ENCODE data around the gene NBEA.
A peak's percentile ranks its signal among the peaks of the same experiment; 100 is the strongest.
"Not testable (repeated sequence)": the region's sequence is repeated elsewhere in the genome, so short reads cannot be mapped to it uniquely, and the experiment has no call there.

Gene NBEA

GRCh38 chr13:35093356-35093755 lies 151.3 kb downstream of the NBEA start:
- no peak for DNase-seq

DNA sequence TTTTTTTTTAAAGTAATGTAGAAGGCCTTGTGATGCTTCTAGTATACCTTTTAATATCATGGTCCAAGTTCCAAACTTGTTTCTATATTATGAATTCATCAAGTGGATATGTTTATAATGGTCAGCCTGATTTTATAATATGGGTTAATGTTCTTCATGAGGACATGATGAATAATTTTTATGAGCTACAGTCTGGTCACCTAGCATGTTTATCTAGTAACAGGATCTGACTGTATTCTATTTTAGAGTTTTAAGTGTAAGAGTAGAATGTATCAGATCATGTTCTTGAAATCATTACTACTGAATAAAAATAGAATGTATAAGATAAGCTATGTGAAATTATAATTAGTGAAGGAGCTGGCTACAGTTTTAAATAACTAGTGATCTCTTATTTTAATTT lies 164.7 kb downstream of the NBEA start:
- not testable (repeated sequence) for DNase-seq

- no peak for DNase-seq
These were observed 165.5 kb downstream of the NBEA start for GRCh38 chr13:35107535-35107934.

DNA sequence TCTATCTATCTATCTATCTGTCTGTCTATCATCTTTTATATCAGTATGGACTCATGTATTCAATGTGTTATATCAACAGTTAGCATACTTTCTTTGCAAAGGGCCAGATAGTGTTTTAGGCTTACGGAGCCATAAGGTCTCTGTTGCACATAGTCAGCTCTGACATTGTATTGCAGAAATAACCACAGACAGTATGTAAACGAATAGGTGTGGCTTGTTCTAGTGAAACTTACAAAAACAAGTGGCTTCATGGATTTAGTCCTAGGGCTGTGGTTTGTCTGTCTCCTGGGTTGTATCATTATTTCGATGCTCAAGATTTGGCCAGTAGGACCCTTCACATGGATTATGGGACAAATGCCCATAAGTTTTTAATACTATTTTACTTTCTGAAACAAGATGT lies 171.5 kb downstream of the NBEA start:
- DNase-seq, result not testable (repeated sequence)

- DNase-seq, result no peak
These were observed 185.4 kb downstream of the NBEA start for GRCh38 chr13:35127466-35127865.

- DNase-seq, result no peak
These were observed 187.4 kb downstream of the NBEA start for GRCh38 chr13:35129500-35129899.

DNA sequence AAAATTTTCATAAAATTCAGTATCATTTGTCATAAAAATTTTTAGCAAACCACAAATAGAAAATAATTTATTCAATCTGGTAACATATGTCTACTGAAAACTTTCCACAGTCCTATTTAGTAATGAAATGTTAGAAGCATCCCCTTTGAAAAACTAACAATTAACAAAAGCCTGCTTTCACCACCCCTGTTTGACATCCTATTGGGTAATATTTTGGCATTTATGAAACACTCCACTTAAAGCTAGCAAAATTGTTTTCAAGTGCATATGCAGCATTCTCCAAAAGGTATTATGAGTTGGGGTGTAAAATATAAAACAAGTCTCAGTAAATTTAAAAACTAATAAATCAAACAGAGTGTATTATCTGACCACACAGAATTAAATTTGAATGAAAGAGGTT lies 189.4 kb downstream of the NBEA start:
- DNase-seq, result no peak

GRCh38 chr13:35136585-35136984 lies 194.5 kb downstream of the NBEA start:
- DNase-seq, result no peak

GRCh38 chr13:35139591-35139990 lies 197.5 kb downstream of the NBEA start:
- DNase-seq, result no peak

- no peak for DNase-seq
These were observed 198.3 kb downstream of the NBEA start for GRCh38 chr13:35140321-35140720.

GRCh38 chr13:35140831-35141230 lies 198.8 kb downstream of the NBEA start:
- no peak for DNase-seq

GRCh38 chr13:35143123-35143522 lies 201.1 kb downstream of the NBEA start:
- DNase-seq, result no peak

DNA sequence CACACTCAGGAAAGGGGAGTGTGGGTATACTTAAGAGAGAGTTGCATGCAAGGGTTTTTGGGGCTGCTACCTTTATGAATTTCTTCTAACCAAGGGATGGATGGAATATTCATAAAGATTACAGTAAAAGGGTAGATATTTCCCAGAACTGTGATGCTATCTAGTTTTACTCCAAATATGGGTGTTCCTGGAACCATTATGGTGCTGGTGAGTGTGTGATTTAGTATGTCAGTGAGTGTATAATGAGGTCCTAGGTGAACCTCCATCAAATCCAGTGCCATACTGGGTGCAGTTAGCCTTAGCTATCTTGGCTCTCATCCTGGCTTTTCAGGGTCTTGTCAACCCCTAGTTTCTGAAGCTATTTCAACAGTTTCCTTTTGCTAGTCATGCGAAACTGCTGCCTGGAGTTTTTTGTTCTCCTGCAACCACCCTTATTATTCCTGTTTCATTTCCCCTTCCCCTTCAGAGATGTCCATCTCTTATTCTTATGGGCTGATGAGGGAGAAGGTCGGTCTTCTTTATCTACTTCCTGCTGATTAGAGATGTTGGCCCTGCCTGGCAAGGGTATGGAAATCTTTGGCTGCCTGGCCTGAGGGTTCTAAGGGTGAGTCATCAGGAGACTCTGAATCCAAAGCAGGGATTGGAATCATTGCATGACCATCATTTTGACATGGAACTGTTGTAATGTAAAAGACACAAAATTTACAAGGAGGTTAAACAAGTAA lies 202.3 kb downstream of the NBEA start:
- DNase-seq, result no peak

DNA sequence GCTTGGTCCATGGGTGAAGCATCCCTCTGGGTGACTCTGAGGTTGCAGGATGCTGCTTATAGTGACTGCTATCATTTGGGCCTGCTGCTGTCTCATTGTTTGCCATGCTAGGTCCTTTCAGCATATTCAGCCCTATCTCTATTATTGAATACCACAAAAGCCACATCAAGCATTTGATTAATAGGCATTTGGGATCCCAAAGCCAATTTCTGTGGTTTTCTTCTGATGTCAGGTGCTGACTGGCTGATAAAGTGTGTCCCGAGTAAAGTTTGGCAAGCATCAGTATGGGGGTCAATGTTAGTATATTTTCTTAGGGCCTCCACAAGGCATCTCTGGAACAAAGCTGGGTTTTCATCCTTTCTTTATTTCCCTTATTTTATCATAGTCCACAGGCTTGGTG lies 204.6 kb downstream of the NBEA start:
- DNase-seq, result no peak

GRCh38 chr13:35157143-35157755 lies 215.2 kb downstream of the NBEA start:
- DNase-seq, result peak; percentile 34

- DNase-seq, result no peak
These were observed 217.0 kb downstream of the NBEA start for GRCh38 chr13:35159041-35159440.

GRCh38 chr13:35160896-35161295 lies 218.8 kb downstream of the NBEA start:
- no peak for DNase-seq

- DNase-seq, result no peak
These were observed 220.3 kb downstream of the NBEA start for GRCh38 chr13:35162420-35162819.

DNA sequence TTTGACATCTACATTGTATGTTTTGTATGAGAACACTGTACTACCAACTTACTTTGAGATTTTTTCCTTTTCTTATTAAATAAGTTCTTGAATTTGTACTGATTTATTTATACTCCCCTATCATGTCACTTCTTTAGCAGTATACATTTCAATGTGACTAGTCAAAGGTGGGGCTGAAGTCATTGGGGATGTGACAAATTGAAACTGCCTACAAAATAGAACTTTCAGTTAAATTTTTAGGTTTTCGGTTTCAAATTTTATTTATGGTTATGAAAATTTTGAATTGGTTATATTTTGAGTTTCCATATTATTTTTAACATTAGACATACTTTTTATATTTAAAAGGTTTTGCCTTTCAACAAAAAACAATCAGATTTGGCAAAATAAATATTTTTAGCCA lies 221.6 kb downstream of the NBEA start:
- DNase-seq, result no peak

DNA sequence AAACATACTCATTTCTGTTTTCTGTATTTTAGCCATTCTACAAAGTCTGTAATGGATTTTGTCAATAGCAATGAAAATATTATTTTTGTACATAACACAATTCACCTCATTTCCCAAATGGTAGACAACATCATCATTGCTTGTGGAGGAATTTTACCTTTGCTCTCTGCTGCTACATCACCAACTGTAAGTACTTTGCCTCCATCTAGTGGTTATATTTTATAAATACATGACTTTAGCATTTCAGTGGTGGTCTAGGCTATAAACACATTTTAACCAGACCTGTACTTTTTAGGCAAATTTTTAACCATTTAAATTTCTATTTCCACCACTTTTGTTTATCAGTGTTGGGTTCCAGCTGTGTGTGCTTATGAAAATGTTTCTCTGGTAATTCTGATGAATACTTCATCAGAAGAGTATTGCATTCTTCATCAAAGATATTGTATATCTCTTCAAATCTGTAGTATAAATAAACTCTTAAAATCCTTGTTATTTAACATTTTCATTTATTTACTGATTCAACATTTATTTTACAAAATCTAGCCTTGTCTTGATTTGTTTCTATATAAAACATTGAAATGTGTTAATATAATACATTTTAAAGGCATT lies 222.4 kb downstream of the NBEA start:
- DNase-seq, result no peak

DNA sequence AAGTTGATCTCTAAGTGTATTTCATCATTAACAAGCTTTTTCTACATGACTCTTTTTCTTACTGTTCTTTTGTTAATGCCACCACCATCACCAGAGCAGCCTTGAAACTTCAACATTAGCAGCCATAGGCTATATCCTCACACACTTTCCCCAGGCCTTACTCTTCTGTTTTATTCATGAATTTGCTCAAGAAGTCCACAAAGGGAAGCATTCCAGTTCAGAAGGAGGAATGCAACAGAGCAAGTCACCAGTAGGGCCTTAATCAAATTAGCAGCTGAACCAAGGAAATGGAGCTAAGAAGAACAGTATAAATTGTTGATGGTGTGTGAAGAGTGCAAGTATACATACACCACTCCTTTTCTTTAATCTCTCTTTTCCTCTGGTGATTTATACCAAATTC lies 223.1 kb downstream of the NBEA start:
- DNase-seq, result no peak

DNA sequence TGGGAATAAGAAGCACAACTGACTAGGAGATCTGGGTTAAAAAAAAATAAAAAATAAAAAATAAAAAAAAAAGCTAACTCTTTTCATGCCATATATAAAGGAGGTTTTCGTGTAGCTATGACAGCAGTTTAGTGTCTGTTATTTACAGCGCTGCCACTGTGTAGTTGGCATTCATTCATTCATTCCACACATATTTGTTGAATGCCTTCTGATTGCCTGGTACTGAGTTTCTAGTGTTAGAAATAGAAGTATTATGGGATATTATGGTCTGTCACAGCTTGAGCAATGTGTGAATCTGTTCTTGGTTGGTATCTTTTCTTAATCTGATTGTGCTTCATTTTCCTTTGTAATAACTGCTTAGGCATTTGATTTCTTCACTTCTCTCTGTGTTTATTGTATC lies 237.4 kb downstream of the NBEA start:
- no peak for DNase-seq

GRCh38 chr13:35179920-35180663 lies 238.0 kb downstream of the NBEA start:
- no peak for DNase-seq

DNA sequence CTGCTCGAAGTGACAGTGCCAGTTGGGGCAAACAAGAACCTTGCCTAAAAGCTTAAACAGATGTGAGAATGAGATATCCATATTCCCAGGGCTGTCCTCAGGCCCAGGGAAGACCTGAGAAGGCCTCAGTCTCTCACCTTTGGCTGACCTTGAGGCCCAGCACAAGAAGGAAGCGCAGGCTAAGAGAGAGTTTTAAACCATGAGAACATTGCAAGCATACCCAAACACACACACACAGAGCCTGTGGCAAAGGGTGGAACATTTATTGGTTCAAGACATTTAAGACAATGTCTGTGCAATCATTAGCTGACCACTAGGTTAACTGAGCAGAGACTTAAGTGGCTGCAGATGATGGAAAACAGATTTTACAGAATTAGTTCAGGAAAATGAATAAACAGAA lies 248.2 kb downstream of the NBEA start:
- no peak for DNase-seq
